Testis (tissue), 3 donors: ENCODE results near the gene RMRP. TPM values are rescaled to one million over a fixed set of nuclear protein-coding genes. Genes with fewer than 3 reads are reported as not detected.

Experiments
- DNase-seq: peaks from one replicate; pipeline ENCODE4 v3.0.0-alpha.2; 2019
- H3K27ac ChIP-seq, 2 donors: fragments of 200-600 bp; sonication (generic); one replicate each; pipeline ENCODE4 v1.5.1; 2019
- H3K27me3 ChIP-seq: fragments of 200-600 bp; sonication (generic); one replicate; pipeline ENCODE4 v1.5.1; 2019
- H3K36me3 ChIP-seq: fragments of 200-600 bp; sonication (generic); one replicate; pipeline ENCODE4 v1.5.1; 2017; ENCODE audit warnings: low read depth; ENCODE audit errors: missing control alignments
- H3K4me1 ChIP-seq: fragments of 200-600 bp; sonication (generic); one replicate; pipeline ENCODE4 v1.5.1; 2019
- H3K4me3 ChIP-seq, 2 donors: fragments of 200-600 bp; sonication (generic); one replicate each; pipeline ENCODE4 v1.5.1; 2017 to 2019
- H3K9me3 ChIP-seq: fragments of 200-600 bp; sonication (generic); one replicate; pipeline ENCODE4 v1.5.1; 2017
- POLR2A ChIP-seq: fragments of 450-650 bp; IDR thresholded peaks from one replicate; pipeline ENCODE4 v1.6.1; 2017; ENCODE audit warnings: antibody characterized with exemption, mild to moderate bottlenecking, moderate library complexity
- WGBS, 2 donors: methylation state at CpG; one replicate each; pipeline ENCODE4 v1.1.5; 2018; 5-methylcytosine and 5-hydroxymethylcytosine counted together
- intact Hi-C: fragments of 100-400 bp; cut with DNase I; formaldehyde crosslinking; loops from one replicate; pipeline ENCODE4 v1.15.1; 2023; ENCODE audit warnings: low total_unique reads
- polyA plus RNA-seq: library from polyadenylated mRNA; stranded (reverse); fragments of 350-450 nt; fragmentation: Illumina TruSeq; extraction: RNeasy Lipid Tissue Mini Kit (QIAGEN cat#74804); gene quantifications from one replicate; pipeline ENCODE4 v1.2.3, GENCODE V29; 2014; ENCODE audit warnings: low read depth, low replicate concordance; ENCODE audit not compliant: insufficient read depth
- total RNA-seq, 2 donors: library from RNA; depleted of rRNA; stranded (reverse); fragments of >200 nt; gene quantifications; one replicate each; pipeline ENCODE4 v1.2.3, GENCODE V29; 2016
- TF ChIP-seq, protein P1 (sequence below), 3 experiments: fragments of 450-650 bp in 2 of 3; fragments of 200-600 bp in 1 of 3; sonication (generic) in 1 of 3; IDR thresholded peaks; one replicate each; pipeline ENCODE4 v1.5.1; 2016 to 2019; ENCODE audit warnings: antibody characterized with exemption in 3 of 3, mild to moderate bottlenecking in 2 of 3, moderate library complexity in 1 of 3

RMRP gene
- total and polyA plus RNA-seq, 3 donors from 2014 or later, result 4,421 to 15,053 TPM; not detected in 1

DNA sequence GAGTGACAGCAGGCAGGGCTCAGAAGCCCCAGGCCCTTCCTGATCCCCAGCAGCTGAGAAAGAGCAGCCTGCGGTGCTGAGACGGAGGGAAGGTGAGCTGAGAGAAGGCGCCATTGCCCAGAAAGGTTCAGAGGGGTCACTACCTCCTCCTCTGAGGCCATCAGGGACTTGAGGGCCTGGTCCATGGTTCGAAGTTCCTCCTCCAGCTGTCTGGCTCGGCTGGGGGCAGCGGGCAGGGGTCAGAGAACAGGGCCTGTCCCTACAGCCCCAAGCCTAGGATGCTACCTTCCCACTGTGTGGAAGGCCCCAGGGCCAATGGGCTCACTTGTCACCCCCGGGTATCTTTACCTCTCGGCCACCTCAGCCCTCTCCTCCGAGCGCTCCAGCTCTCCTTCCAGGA lies 27.1 kb upstream of the RMRP start:
- DNase-seq, result no peak
- no peaks in the 10 kb centered on the region for H3K9me3 ChIP-seq
- peaks cover 10% of the 10 kb centered on the region for H3K4me1 ChIP-seq
- no peaks in the 10 kb centered on the region for H3K27me3 ChIP-seq
- no peak overlapping the region for H3K4me3 ChIP-seq
- H3K27ac ChIP-seq, result no peak overlapping the region
- intact Hi-C loops, result no loop called here
- TF ChIP-seq, protein P1, sequence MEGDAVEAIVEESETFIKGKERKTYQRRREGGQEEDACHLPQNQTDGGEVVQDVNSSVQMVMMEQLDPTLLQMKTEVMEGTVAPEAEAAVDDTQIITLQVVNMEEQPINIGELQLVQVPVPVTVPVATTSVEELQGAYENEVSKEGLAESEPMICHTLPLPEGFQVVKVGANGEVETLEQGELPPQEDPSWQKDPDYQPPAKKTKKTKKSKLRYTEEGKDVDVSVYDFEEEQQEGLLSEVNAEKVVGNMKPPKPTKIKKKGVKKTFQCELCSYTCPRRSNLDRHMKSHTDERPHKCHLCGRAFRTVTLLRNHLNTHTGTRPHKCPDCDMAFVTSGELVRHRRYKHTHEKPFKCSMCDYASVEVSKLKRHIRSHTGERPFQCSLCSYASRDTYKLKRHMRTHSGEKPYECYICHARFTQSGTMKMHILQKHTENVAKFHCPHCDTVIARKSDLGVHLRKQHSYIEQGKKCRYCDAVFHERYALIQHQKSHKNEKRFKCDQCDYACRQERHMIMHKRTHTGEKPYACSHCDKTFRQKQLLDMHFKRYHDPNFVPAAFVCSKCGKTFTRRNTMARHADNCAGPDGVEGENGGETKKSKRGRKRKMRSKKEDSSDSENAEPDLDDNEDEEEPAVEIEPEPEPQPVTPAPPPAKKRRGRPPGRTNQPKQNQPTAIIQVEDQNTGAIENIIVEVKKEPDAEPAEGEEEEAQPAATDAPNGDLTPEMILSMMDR (IDR thresholded peaks at IDR 0.05), result no peak
- TF ChIP-seq POLR2A, result no peak
- no peaks in the 10 kb centered on the region for H3K36me3 ChIP-seq
- 89 to 92% methylated on average over 8 to 10 of the region's 10 CpGs for WGBS, 2 donors

GRCh38 chr9:35683323-35683722 lies 25.5 kb upstream of the RMRP start:
- WGBS, 2 donors, result 58 to 69% methylated on average over 2 of the region's 2 CpGs
- H3K36me3 ChIP-seq, result no peaks in the 10 kb centered on the region
- no peak overlapping the region for H3K4me3 ChIP-seq
- no peaks in the 10 kb centered on the region for H3K9me3 ChIP-seq
- TF ChIP-seq POLR2A, result no peak
- TF ChIP-seq, protein P1 (IDR thresholded peaks at IDR 0.05), result no peak
- no peak overlapping the region for H3K27ac ChIP-seq
- intact Hi-C loops, result no loop called here
- H3K4me1 ChIP-seq, result peaks cover 10% of the 10 kb centered on the region
- no peaks in the 10 kb centered on the region for H3K27me3 ChIP-seq
- DNase-seq, result no peak

DNA sequence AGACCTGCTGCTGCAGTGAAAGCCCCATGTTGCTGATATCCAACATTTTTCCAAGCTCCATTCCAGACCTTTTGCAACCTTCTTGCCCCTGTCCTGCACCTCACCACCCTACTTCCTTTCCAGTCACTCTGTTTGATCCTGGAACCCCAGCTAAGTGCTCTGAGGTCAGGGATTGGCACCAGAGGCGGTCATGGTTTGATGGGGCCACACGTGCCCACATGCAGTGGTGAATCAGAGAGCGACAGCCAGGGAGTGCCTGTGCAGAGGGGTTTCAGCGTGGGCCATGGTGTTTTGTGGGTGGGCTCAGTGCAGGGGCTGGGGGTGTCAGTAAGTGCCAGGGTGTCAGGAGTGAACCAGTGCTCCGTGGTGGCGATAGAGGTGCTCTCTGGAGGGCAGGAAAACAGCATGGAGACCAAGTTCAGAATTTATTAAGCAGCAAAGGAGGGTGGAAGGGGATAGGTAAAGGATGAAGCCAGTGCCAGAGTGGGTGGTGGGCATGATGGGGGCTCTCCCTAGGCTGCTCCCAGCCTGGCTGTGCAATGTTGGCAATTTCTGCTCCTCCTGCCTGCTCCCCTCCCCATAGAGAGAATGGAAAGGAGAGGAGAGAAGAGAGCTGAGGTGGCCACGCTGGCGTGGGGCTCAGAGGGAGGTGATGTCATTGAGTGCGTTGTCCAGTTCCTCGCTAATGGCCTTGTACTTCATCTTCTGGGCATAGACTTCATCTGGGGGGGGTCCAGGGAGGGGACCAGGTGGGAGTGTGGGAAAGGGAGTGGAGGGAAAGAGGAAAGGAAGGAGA lies 24.9 kb upstream of the RMRP start:
- no peaks in the 10 kb centered on the region for H3K9me3 ChIP-seq
- TF ChIP-seq POLR2A, result no peak
- TF ChIP-seq, protein P1 (IDR thresholded peaks at IDR 0.05), result no peak
- H3K36me3 ChIP-seq, result no peaks in the 10 kb centered on the region
- WGBS, 2 donors, result 80 to 91% methylated on average over 10 of the region's 10 CpGs
- H3K27ac ChIP-seq, result no peak overlapping the region
- intact Hi-C loops, result no loop called here
- peaks cover 13% of the 10 kb centered on the region for H3K4me1 ChIP-seq
- H3K27me3 ChIP-seq, result no peaks in the 10 kb centered on the region
- no peak for DNase-seq
- H3K4me3 ChIP-seq, result no peak overlapping the region

GRCh38 chr9:35682051-35682450 lies 24.2 kb upstream of the RMRP start:
- Histone ChIP-seq H3K27me3 (no peaks in the 10 kb centered on the region), H3K36me3 (no peaks in the 10 kb centered on the region), H3K9me3 (no peaks in the 10 kb centered on the region), H3K27ac (no peak overlapping the region), H3K4me3 (no peak overlapping the region), H3K4me1 (peaks cover 13% of the 10 kb centered on the region)
- intact Hi-C loops, result no loop called here
- TF ChIP-seq POLR2A, result no peak
- TF ChIP-seq, protein P1 (IDR thresholded peaks at IDR 0.05), result no peak
- 54 to 64% methylated on average over 6 of the region's 6 CpGs for WGBS, 2 donors
- no peak for DNase-seq
